ENCODE data around the gene PTPRN2.

DNA sequence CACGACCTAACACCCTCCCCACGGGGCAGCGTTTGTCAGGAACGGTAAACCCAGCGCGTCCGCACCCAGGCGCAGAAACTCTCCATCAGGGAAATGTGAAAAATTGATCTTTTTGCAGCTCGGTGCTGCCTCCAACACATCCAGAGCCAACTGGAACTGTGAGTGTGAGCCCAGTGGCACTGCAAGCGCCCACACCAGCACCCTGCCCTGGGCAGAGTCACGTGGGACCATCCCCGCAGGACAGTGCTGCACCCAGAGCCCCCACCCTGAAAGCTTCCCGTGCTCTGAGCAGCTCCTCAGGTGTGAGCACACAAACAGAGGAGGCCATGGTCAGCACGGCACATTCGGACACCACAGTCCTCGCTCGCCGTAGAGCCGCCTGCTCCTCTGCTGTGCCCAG, 919.9 kb downstream of the PTPRN2 start:
- TF ChIP-seq POLR2A (IDR thresholded peaks at IDR 0.05; ENCODE audit: control extremely low read depth in 1 of 2, low read depth in 2 of 2, low read length in 2 of 2) (no peak), GABPA (IDR thresholded peaks at IDR 0.05; ENCODE audit: borderline replicate concordance, insufficient read depth, low read length) (no peak), TBP (IDR thresholded peaks at IDR 0.05; ENCODE audit: low read depth, low read length) (no peak), BACH1 (IDR thresholded peaks at IDR 0.05; ENCODE audit: low read length) (no peak)

Measured in H1 (cell line).